ENCODE results near the gene PLD6. TPM values are rescaled to one million over a fixed set of nuclear protein-coding genes. Genes with fewer than 3 reads are reported as not detected.
A peak's percentile ranks its signal among the peaks of the same experiment; 100 is the strongest.

PLD6 gene
- total and polyA plus RNA-seq, 12 donors: 3.7 to 16.3 (median 7.9) TPM

- DNase-seq: no peak
- H3K4me3 ChIP-seq: no peak overlapping the region
- H3K4me1 ChIP-seq: peaks cover 13 to 53% (median 35%) of the 10 kb centered on the region in 9 donors
- ATAC-seq: peak in 3 of 8 donors; percentile 5 to 13 (median 6)
- peak overlapping the region; percentile 60 to 83 (median 68) for H3K27ac ChIP-seq
- no peak for TF ChIP-seq CTCF (IDR thresholded peaks at IDR 0.05)
- H3K27me3 ChIP-seq: no peaks in the 10 kb centered on the region
- intact Hi-C loops (cut with DNase I): loop anchor here in 3 of 10 donors (5.0 to 10.0 kb wide), 3 partner anchors 56 to 147 kb away; partner anchors contain the start of genes FLCN (in 1 of the 3) and PLD6 (in 1 of the 3)
- H3K36me3 ChIP-seq: peaks cover 0 to 97% (median 52%) of the 10 kb centered on the region in 9 donors
- no peaks in the 10 kb centered on the region for H3K9me3 ChIP-seq
- 72 to 73% methylated on average over 3 of the region's 3 CpGs for WGBS, 2 donors
These were observed 54.6 kb downstream of the PLD6 start for GRCh38 chr17:17151541-17151940.

- Histone ChIP-seq H3K4me3 (no peak overlapping the region), H3K27ac (peak overlapping the region in 9 of 10 donors; percentile 64 to 83 (median 70)), H3K36me3 (peaks cover 0 to 97% (median 55%) of the 10 kb centered on the region in 9 donors), H3K4me1 (peaks cover 13 to 51% (median 34%) of the 10 kb centered on the region in 9 donors), H3K9me3 (no peaks in the 10 kb centered on the region), H3K27me3 (no peaks in the 10 kb centered on the region)
- TF ChIP-seq CTCF (IDR thresholded peaks at IDR 0.05): no peak
- WGBS, 2 donors: 95 to 97% methylated on average over 5 of the region's 5 CpGs
- intact Hi-C loops (cut with DNase I): loop anchor here in 3 of 10 donors (5.0 to 10.0 kb wide), 3 partner anchors 56 to 146 kb away; partner anchors contain the start of genes FLCN (in 1 of the 3) and PLD6 (in 1 of the 3)
- DNase-seq: no peak
- ATAC-seq: no peak
These were observed 55.1 kb downstream of the PLD6 start for GRCh38 chr17:17151055-17151454.

Other genes with a start within 250 kb of the PLD6 start
- not detected for gene TNFRSF13B, start 234.2 kb downstream of the PLD6 start, total RNA-seq
- not detected for gene TNFRSF13B, start 234.2 kb downstream of the PLD6 start, polyA plus RNA-seq
- 100 to 1,000 TPM; 252 to 409 (median 329) TPM for gene MPRIP, start 163.9 kb downstream of the PLD6 start, total RNA-seq
- gene MPRIP, start 163.9 kb downstream of the PLD6 start, polyA plus RNA-seq: 100 to 1,000 TPM; 225 to 329 TPM
- gene FLCN, start 30.8 kb upstream of the PLD6 start, total RNA-seq: 10 to 100 TPM; 26.4 to 45.7 (median 35.8) TPM
- gene FLCN, start 30.8 kb upstream of the PLD6 start, polyA plus RNA-seq: 10 to 100 TPM; 16.0 to 78.2 TPM
- 10 to 100 TPM; 63.8 to 84.4 (median 71.1) TPM for gene COPS3, start 74.9 kb upstream of the PLD6 start, total RNA-seq
- 10 to 100 TPM; 23.4 to 84.6 TPM for gene COPS3, start 74.9 kb upstream of the PLD6 start, polyA plus RNA-seq
- 10 to 100 TPM in 5 of 10 donors, 1 to 10 TPM in 5; 7.4 to 15.8 (median 9.8) TPM for gene NT5M, start 97.0 kb upstream of the PLD6 start, total RNA-seq
- 10 to 100 TPM in 1 of 2 donors, 1 to 10 TPM in 1; 4.9 to 14.8 TPM for gene NT5M, start 97.0 kb upstream of the PLD6 start, polyA plus RNA-seq

Data from heart right ventricle (tissue), 16 donors.